Activated CD8-positive, alpha-beta T cell treated with anti-CD3 and anti-CD28 coated beads for 36 hours (primary cell): ENCODE results near the gene STAU1. TPM values are rescaled to one million over a fixed set of nuclear protein-coding genes. Genes with fewer than 3 reads are reported as not detected.

Experiments
- ATAC-seq: fragments of 200-7000 bp; cut with Tn5 transposase; one replicate; pipeline ENCODE4 v1.10.0; 2021; ENCODE audit warnings: mild to moderate bottlenecking, moderate library complexity
- CTCF ChIA-PET: fragments of 350-600 bp; sonication (Branson Sonifier 250); formaldehyde crosslinking; loops from one replicate; lab custom pipeline; 2021; ENCODE audit warnings: antibody characterized with exemption; lab: Charles Lee
- POLR2A ChIA-PET: fragments of 350-600 bp; sonication (Branson Sonifier 250); formaldehyde crosslinking; loops from one replicate; lab custom pipeline; 2021; ENCODE audit warnings: antibody characterized with exemption; lab: Charles Lee
- DNase-seq: peaks from one replicate; pipeline ENCODE4 v3.0.0-alpha.2; 2020
- H3K27ac Mint-ChIP-seq: one replicate; pipeline ENCODE4 v1.8.0; 2021; ENCODE audit warnings: mild to moderate bottlenecking, mixed read lengths
- H3K27me3 Mint-ChIP-seq: one replicate; pipeline ENCODE4 v1.8.0; 2021; ENCODE audit warnings: mixed read lengths
- H3K36me3 Mint-ChIP-seq: one replicate; pipeline ENCODE4 v1.8.0; 2021; ENCODE audit warnings: low read depth, mixed read lengths
- H3K4me1 Mint-ChIP-seq: one replicate; pipeline ENCODE4 v1.8.0; 2021; ENCODE audit warnings: low read depth, mixed read lengths
- H3K4me3 Mint-ChIP-seq: one replicate; pipeline ENCODE4 v1.8.0; 2021; ENCODE audit warnings: mild to moderate bottlenecking, moderate library complexity, mixed read lengths
- H3K9me3 Mint-ChIP-seq: one replicate; pipeline ENCODE4 v1.8.0; 2021; ENCODE audit warnings: mixed read lengths
- intact Hi-C: fragments of 100-400 bp; cut with micrococcal nuclease; formaldehyde crosslinking; loops from one replicate; pipeline ENCODE4 v1.10.0; 2022
- total RNA-seq, 2 experiments: library from RNA; stranded (reverse); gene quantifications; one replicate each; pipeline ENCODE4 v1.2.3, GENCODE V29; 2021
- TF ChIP-seq, protein P1 (sequence below): fragments of 200-600 bp; IDR thresholded peaks from one replicate; pipeline ENCODE4 v1.8.0; 2022; ENCODE audit warnings: antibody characterized with exemption, mild to moderate bottlenecking

The STAU1 gene
- total RNA-seq, 2 experiments from 2014 or later: 57.7 to 60.1 TPM

DNA sequence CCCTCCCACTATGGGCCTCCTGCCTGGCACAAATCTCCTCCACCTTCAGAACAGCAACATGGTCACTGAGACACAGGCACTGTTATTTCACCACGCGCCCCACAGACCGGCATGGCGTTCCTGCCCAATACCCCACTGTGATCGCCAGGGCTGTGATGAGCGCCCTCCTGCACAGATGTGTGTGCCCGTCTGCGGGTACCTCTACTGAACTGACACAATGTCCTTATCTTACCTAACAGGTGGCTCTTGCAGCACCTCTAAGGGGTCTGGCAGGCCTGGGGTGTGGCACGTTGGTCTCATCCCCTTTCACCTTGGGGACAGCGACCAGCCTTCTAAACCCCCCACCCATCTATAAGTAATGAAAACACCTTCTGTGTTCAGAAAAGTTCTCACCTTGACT is 64.2 kb downstream of the STAU1 start:
- peaks cover 3% of the 10 kb centered on the region for H3K4me1 Mint-ChIP-seq
- ChIA-PET CTCF (interaction anchor here (1.6 to 2.1 kb wide), 2 partner anchors 9 to 93 kb away, joined by 6 to 7 read pairs; no protein-coding TSS in a partner anchor), POLR2A (interaction anchor here (1.3 kb wide), 1 partner anchor 20 kb away, joined by 3 read pairs; no protein-coding TSS in a partner anchor)
- no peak for ATAC-seq
- H3K4me3 Mint-ChIP-seq: no peak overlapping the region
- peaks cover 41% of the 10 kb centered on the region for H3K36me3 Mint-ChIP-seq
- H3K9me3 Mint-ChIP-seq: no peaks in the 10 kb centered on the region
- no peaks in the 10 kb centered on the region for H3K27me3 Mint-ChIP-seq
- intact Hi-C loops: no loop called here
- TF ChIP-seq, protein P1, sequence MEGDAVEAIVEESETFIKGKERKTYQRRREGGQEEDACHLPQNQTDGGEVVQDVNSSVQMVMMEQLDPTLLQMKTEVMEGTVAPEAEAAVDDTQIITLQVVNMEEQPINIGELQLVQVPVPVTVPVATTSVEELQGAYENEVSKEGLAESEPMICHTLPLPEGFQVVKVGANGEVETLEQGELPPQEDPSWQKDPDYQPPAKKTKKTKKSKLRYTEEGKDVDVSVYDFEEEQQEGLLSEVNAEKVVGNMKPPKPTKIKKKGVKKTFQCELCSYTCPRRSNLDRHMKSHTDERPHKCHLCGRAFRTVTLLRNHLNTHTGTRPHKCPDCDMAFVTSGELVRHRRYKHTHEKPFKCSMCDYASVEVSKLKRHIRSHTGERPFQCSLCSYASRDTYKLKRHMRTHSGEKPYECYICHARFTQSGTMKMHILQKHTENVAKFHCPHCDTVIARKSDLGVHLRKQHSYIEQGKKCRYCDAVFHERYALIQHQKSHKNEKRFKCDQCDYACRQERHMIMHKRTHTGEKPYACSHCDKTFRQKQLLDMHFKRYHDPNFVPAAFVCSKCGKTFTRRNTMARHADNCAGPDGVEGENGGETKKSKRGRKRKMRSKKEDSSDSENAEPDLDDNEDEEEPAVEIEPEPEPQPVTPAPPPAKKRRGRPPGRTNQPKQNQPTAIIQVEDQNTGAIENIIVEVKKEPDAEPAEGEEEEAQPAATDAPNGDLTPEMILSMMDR: no peak
- no peak overlapping the region for H3K27ac Mint-ChIP-seq
- DNase-seq: no peak

DNA sequence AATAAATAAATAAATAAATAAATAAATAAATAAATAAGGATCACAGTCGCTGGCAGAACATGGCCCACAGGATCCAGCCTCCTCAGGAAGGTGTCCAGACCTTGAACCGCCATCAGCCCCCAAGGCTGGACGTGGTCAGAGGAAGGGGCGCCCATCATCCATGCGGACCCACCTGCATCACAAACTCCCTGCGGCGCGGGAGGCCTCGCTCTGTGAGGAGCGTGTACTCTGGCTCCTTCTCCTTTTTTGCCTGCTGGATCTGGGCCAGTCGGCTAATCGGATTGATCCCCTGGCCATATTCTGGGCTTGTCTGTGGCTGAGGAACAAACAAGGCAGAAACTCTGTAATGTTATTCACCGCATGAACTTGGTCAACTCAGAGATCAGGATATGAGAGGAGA is 65.2 kb downstream of the STAU1 start:
- DNase-seq: no peak
- POLR2A ChIA-PET: no interaction called here
- Mint-ChIP-seq H3K36me3 (peaks cover 50% of the 10 kb centered on the region), H3K4me1 (peaks cover 3% of the 10 kb centered on the region), H3K27ac (no peak overlapping the region), H3K9me3 (no peaks in the 10 kb centered on the region), H3K4me3 (no peak overlapping the region), H3K27me3 (no peaks in the 10 kb centered on the region)
- TF ChIP-seq, protein P1: no peak
- ATAC-seq: no peak
- CTCF ChIA-PET: interaction anchor here (0.6 to 2.1 kb wide), 3 partner anchors 10 to 140 kb away, joined by 3 to 7 read pairs (median 6); no protein-coding TSS in a partner anchor
- intact Hi-C loops: no loop called here

GRCh38 chr20:49119988-49120387 is 68.1 kb downstream of the STAU1 start:
- Mint-ChIP-seq H3K4me3 (no peak overlapping the region), H3K4me1 (no peaks in the 10 kb centered on the region), H3K27ac (no peak overlapping the region), H3K36me3 (peaks cover 59% of the 10 kb centered on the region), H3K27me3 (no peaks in the 10 kb centered on the region), H3K9me3 (no peaks in the 10 kb centered on the region)
- ATAC-seq: no peak
- DNase-seq: no peak
- intact Hi-C loops: no loop called here
- ChIA-PET POLR2A (no interaction called here), CTCF (interaction anchor here (1.9 kb wide), 1 partner anchor 97 kb away, joined by 9 read pairs; no protein-coding TSS in a partner anchor)
- TF ChIP-seq, protein P1: no peak

DNA sequence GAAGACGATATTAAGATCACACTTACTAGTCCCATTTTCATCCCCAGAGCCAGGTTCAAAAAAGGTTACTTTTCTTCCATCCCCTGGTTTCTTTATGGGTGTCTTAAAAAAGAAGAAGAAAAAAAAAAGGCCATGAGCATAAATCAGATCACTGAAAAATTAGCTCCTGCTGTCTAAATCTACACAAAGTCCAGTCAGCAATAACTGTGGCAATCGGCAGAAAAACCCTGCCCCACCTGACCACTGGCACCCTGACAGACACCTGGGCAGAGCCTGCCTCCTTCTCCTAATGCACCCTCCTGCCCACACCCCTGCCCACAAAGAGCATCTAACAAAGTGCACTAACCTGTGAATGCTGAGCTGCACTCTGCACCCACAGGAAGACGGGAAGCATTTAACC is 69.8 kb downstream of the STAU1 start:
- ChIA-PET CTCF (interaction anchor here (1.5 kb wide), 1 partner anchor 15 kb away, joined by 4 read pairs; no protein-coding TSS in a partner anchor), POLR2A (interaction anchor here (1.0 to 1.6 kb wide), 2 partner anchors 31 to 172 kb away, joined by 3 read pairs; no protein-coding TSS in a partner anchor)
- Mint-ChIP-seq H3K27ac (no peak overlapping the region), H3K9me3 (no peaks in the 10 kb centered on the region), H3K27me3 (no peaks in the 10 kb centered on the region), H3K36me3 (peaks cover 60% of the 10 kb centered on the region), H3K4me3 (no peak overlapping the region), H3K4me1 (no peaks in the 10 kb centered on the region)
- ATAC-seq: no peak
- intact Hi-C loops: no loop called here
- TF ChIP-seq, protein P1: no peak
- DNase-seq: no peak

DNA sequence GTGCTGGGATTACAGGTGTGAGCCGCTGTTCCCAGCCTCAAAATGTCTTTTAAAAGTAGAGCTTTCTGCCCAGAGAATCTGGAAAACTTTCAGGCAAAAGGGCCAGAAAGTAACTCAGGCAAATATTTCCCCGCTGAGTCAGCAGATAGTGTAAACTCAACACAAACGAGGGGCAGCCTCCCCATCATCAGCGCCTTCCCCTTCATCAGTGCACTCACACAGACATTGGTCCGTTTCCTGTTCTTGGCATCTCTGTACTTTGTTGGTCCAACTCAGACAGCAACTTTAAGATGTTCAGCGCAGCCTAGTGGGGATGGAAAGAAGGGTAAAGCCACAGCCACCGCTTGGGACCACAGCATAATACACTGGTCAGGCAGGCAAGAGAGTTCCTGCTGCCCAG is 72.6 kb downstream of the STAU1 start:
- POLR2A ChIA-PET: no interaction called here
- no peaks in the 10 kb centered on the region for H3K9me3 Mint-ChIP-seq
- H3K27ac Mint-ChIP-seq: no peak overlapping the region
- H3K4me3 Mint-ChIP-seq: no peak overlapping the region
- TF ChIP-seq, protein P1: no peak
- no peaks in the 10 kb centered on the region for H3K27me3 Mint-ChIP-seq
- CTCF ChIA-PET: no interaction called here
- no peak for DNase-seq
- H3K36me3 Mint-ChIP-seq: peaks cover 62% of the 10 kb centered on the region
- H3K4me1 Mint-ChIP-seq: no peaks in the 10 kb centered on the region
- ATAC-seq: no peak
- intact Hi-C loops: no loop called here
